GM19467 (cell line): ENCODE results near the gene HSF2.
"Not testable (repeated sequence)": the region's sequence is repeated elsewhere in the genome, so short reads cannot be mapped to it uniquely, and the experiment has no call there.

Source experiments
- ATAC-seq: cut with Tn5 transposase; IDR thresholded peaks from one replicate; pipeline ENCODE4 v1.9.1; 2021; ENCODE audit warnings: mild to moderate bottlenecking, moderate library complexity; ENCODE audit not compliant: unreplicated experiment

Gene HSF2

DNA sequence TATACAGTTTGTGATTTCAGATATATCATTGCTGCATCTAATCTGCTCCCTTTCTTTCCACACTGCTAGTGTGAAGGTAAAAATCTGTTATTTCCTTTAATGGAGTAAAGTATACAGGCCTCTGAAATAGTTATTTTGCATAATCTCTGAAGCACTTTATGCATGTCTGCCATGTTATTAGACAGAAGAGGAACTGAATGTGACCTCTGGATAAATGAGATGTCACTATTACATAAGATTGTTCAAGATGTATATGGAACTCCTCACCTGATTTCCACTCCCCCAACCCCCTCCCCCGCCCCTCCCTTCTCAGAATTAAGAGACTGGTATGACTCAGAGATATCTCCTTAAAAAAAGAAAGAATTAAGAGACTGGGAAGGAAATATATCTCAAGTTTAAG lies 45.8 kb downstream of the HSF2 start:
- no peak for ATAC-seq

DNA sequence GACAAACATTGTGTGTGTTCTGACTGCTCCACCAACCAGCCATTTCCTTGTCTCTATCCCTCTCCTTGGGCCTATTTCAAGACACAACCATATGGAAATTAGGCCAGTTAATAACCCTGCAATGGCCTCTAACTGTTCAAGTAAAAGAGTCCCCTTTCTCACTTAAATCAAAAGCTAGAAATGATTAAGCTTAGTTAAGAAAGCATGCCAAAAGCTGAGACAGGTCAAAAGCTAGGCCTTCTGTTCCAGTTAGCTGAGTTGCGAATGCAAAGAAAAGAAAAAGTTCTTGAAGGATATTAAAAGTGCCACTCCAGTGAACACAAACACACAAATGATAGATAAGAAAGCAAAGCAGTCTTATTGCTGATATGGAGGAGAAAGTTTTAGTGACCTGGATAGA lies 49.6 kb downstream of the HSF2 start:
- ATAC-seq = no peak

DNA sequence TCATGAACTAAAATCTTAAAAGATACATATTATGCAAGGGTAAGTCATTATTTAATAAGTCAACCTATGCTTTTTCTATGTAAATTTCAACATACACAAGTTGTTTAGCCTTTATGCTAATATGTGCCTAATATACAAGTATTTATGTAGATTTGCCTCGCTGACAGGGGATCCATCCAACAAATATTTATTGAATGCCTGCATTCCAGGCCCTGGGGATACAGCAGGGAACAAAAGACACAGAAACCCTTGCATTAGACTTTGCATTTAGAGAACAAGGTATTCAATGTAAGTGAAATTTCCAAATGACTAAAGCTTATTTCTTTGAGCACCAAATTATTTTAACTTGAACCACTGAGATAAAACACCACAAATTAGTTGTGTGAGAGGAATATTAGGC lies 53.1 kb downstream of the HSF2 start:
- no peak for ATAC-seq

DNA sequence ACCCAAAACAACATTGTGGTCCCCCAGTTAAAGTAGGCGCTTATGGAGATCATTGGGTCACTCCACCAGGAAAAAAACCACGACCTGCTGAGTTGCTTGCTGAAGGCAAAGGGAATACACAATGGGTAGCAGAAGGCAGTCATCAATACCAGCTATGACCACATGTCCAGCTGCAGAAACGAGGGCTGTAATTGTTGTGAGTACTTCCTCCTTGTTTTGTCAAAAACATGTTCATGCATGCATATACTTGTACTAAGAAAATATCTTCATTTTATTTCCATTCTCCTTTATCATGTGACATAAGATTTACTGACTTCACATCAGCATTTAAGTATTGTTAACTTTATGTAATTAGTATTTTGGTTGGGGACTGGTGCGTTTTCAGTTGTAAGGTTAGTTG lies 55.2 kb downstream of the HSF2 start:
- no peak for ATAC-seq

DNA sequence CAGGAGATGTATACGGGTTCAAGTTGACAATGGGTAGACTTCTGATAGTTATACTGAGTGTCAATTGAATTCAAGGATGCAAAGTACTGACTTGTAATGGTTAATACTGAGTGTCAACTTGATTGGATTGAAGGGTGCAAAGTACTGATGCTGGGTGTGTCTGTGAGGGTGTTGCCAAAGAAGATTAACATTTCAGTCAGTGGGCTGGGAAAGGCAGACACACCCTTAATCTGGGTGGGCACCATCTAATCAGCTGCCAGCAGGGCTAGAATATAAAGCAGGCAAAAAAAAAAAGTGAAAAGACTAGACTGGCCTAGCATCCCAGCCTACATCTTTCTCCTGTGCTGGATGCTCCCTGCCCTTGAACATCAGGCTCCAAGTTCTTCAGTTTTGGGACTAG lies 55.7 kb downstream of the HSF2 start:
- ATAC-seq = not testable (repeated sequence)

DNA sequence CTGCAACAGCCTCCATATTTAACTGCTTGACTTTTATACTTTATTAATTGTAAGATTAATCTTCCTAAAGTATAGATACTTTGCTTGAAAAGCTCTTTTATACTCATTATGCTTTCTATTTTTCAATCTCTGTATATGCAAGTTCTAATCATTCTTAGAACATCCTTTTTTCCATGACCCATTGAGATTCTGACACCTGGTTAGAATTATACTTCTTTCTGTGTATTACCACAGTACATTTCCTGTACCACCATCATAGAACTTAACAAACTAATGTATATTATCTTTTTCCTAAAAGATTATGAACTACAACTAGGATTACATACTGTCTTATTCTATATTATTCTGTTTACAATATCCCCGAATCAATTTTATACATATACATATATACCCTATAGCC lies 58.6 kb downstream of the HSF2 start:
- ATAC-seq = no peak

DNA sequence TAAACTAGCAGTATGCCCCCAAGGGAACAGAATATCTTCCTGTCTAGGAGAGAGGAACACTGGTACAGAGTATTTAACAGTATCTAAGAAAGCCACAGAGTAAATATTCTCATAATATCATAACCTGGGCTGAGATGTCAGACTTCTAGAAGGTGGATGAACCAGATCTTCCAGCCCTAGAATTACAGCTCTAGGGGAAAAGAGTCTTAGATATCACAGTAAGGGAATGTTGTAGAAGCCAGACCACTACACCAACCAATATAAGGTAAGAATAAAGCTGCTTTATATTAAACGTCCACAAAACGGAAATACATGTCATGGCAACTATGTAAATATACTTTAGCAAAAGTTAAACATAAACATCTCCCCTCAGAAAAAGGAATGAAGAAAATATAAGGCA lies 59.8 kb downstream of the HSF2 start:
- no peak for ATAC-seq

DNA sequence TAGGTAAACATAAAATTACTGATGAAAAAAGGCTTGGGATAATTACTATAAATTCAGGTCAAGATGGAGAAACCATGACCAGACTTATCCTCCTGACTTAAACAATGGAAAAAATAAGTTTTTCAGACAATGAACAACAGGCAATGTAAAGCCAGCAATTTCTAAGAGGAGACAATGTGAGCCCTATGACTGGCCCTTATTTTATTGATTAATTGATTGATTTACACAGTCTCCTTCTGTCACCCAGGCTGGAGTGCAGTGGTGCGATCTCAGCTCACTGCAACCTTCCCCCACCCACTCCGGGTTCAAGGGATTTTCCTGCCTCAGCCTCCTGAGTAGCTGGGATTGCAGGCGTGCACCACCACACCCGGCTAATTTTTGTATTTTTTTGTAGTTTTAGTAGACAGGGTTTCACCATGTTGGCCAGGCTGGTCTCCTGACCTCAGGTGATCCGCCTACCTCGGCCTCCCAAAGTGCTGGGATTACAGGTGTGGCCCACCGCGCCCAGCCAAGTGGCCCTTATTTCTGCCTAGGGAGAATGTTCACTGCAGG lies 60.5 kb downstream of the HSF2 start:
- ATAC-seq = not testable (repeated sequence)

DNA sequence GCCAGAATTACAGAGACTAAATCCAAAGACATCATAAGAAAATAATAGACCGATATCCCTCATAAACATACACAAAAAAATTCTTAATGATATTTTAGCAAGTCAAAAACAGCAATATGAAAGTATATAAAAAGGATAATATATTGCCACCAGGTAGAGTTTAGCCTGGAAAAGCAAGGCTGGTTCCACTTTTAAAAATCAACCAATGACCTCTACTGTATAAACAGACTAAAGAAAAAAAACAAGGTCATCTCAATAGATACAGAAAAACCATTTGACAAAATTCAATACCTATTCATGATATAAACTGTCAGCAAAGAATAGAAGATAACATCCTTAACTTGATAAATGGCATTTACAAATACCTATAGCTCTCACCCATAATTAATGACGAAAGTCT lies 62.4 kb downstream of the HSF2 start:
- ATAC-seq = no peak

DNA sequence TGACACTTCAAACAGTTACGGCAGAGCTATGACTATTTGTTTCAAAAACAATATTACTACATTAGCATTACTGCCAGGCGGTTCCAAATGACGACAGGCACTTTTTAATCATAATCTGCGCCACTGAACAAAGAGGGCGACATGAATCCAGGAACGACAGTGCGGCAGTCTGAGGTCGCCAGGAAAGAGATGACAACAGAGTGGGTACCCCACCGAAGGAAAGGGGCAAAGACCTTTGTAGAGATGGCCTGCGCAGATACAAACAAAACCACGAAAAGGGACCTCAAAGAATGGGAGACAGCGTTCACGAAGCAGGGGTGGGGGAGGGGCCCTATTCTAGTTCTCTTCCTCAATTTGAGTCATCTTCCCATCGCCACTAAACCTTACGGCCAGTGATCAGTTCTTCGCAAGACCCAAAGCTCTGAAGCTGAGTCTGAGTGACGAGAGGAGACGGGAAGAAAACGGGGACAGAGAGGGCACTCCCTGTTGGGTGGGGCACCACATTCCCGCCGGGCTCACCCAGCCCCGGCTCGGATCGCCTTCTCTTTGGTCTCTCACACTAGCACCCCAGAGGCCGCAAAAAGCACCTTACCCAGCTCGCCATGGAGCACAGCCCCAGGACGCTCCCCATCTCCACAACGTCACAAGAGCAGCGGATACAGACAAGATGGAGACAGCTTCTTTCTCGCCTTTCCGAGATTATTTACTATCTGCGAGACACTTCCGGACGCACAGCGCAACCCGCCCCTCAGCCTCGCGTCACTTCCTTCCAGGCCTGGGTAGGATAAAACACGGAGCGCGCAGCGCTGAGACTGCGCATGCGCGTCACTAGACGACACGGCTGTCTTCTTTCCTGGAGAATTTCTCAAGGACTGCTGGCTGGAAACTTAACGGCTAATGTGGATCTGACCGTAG lies 71.9 kb downstream of the HSF2 start, which contains the start of gene SERINC1:
Gene SERINC1 (minus strand): TSS at position 701 of the 915 bp plus-strand sequence. CDS start 70 bp downstream, at position 631.
- ATAC-seq = peak; percentile 100

DNA sequence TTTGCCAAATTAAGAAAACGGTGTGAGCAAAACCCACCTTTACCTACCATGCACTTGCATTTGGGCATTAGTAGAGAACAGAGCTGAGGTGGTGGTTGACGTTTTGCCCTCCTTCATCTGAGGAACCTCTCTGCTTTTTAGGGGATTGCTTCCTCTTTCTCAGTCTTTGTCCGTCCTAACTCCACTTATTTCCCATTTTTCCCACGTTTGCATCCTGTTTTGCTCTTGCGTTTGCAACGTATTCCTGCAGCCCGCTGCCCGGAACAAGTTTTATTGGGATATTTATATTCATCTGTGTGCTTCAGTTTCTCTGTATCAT lies 72.5 kb downstream of the HSF2 start:
- ATAC-seq = peak; percentile 49

DNA sequence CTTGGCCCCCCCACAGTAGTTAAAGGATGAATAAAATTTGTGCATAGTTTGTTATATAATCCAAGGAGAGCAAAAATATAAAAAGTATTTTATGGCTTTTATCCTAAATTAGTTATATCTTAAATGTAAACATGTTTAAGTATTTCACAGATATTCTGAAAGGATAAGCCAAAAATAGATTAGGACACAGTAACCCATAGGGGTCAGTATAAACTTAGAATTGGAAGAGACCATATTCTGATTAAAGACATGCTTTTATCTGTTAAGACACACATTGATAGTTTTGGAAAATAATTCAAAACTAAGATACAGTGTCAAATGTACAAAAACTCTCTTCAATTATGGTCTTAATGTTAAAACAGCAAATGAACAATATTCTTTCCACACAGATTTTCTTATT lies 76.7 kb downstream of the HSF2 start:
- ATAC-seq = no peak

DNA sequence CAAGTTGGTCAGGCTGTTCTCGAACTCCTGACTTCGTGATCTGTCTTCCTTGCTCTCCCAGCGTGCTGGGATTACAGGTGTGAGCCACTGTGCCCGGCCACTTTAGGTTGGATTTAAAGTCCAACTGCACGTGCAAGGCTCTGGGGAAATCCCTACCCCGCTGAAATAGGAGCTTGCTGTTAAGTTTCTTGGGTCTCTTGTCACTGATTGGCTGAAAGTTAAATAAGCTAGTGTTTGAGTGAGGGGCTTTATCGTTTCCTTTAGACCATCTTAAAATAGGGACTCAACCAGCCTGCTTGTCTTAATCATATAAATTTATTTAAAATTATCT lies 83.3 kb downstream of the HSF2 start:
- no peak for ATAC-seq
